Urothelium cell line (cell line): Measurements from ENCODE around the gene LIN7A.

Source experiments
- DNase-seq: peaks from one replicate; pipeline ENCODE4 v3.0.0; 2011; ENCODE audit warnings: low spot score, mixed read lengths
- FAIRE-seq: peaks from 2 replicates; lab custom pipeline; 2011; peaks lifted over from hg19 to GRCh38; lab: Jason Lieb, UNC

LIN7A gene

GRCh38 chr12:80937391-80938238, at the start of gene LIN7A:
Gene LIN7A (minus strand): TSS chr12:80937934. CDS start chr12:80937722, 212 bp downstream.
- DNase-seq (peak; percentile 26), FAIRE-seq (no peak)

GRCh38 chr12:80986224-80986623, 48.5 kb upstream of the LIN7A start:
- DNase-seq (no peak), FAIRE-seq (no peak)

- FAIRE-seq (no peak), DNase-seq (no peak)
Measured at GRCh38 chr12:80979816-80980215, 42.1 kb upstream of the LIN7A start.

- no peak for DNase-seq
- FAIRE-seq: no peak
Measured at GRCh38 chr12:80979251-80979650, 41.5 kb upstream of the LIN7A start.

GRCh38 chr12:80977346-80977745, 39.6 kb upstream of the LIN7A start:
- DNase-seq: no peak
- no peak for FAIRE-seq

- FAIRE-seq (no peak), DNase-seq (no peak)
Measured at GRCh38 chr12:80968326-80968725, 30.6 kb upstream of the LIN7A start.

- no peak for FAIRE-seq
- DNase-seq: no peak
Measured at GRCh38 chr12:80967565-80967964, 29.8 kb upstream of the LIN7A start.

GRCh38 chr12:80966001-80966400, 28.3 kb upstream of the LIN7A start:
- DNase-seq: no peak
- FAIRE-seq: no peak

- DNase-seq: no peak
- FAIRE-seq: no peak
Measured at GRCh38 chr12:80958162-80958561, 20.4 kb upstream of the LIN7A start.

GRCh38 chr12:80954857-80955520, 17.3 kb upstream of the LIN7A start:
- FAIRE-seq: no peak
- no peak for DNase-seq

GRCh38 chr12:80952443-80952842, 14.7 kb upstream of the LIN7A start:
- no peak for DNase-seq
- no peak for FAIRE-seq

- FAIRE-seq (no peak), DNase-seq (no peak)
Measured at GRCh38 chr12:80946591-80946990, 8.9 kb upstream of the LIN7A start.

GRCh38 chr12:80943338-80943737, 5.6 kb upstream of the LIN7A start:
- DNase-seq (no peak), FAIRE-seq (no peak)

GRCh38 chr12:80941916-80942315, 4.2 kb upstream of the LIN7A start:
- DNase-seq: no peak
- FAIRE-seq: no peak

GRCh38 chr12:80939231-80939950, 1.7 kb upstream of the LIN7A start:
- FAIRE-seq (no peak), DNase-seq (no peak)

GRCh38 chr12:80938397-80938796, 663 bp upstream of the LIN7A start:
- DNase-seq: no peak
- FAIRE-seq: no peak

GRCh38 chr12:80936642-80937390, 918 bp downstream of the LIN7A start:
- FAIRE-seq (no peak), DNase-seq (peak; percentile 31)

- no peak for FAIRE-seq
- DNase-seq: no peak
Measured at GRCh38 chr12:80936353-80936641, 1.4 kb downstream of the LIN7A start.

GRCh38 chr12:80935111-80935510, 2.6 kb downstream of the LIN7A start:
- FAIRE-seq: no peak
- DNase-seq: no peak

- DNase-seq: no peak
- FAIRE-seq: no peak
Measured at GRCh38 chr12:80925983-80926382, 11.8 kb downstream of the LIN7A start.

- DNase-seq: no peak
- no peak for FAIRE-seq
Measured at GRCh38 chr12:80925237-80925636, 12.5 kb downstream of the LIN7A start.
